GM12878 (cell line): ENCODE results near the gene CMTM4.

ENCODE experiments used
- CHD1 ChIP-seq: IDR thresholded peaks from 2 replicates; pipeline ENCODE4 v1.6.1; 2012; ENCODE audit warnings: low read depth, low read length, improper control_type of control experiment
- CTCF ChIP-seq, 3 experiments: IDR thresholded peaks in 2 of 3; conservative IDR thresholded peaks in 1 of 3; 2 replicates each; pipeline ENCODE4 v1.5.1; 2011; ENCODE audit warnings: low read depth in 3 of 3, low read length in 3 of 3, mild to moderate bottlenecking in 3 of 3, control low read depth in 2 of 3, moderate library complexity in 2 of 3, inconsistent platforms in 1 of 3, mixed read lengths in 1 of 3; ENCODE audit not compliant: control insufficient read depth in 2 of 3, insufficient read depth in 1 of 3; ENCODE audit errors: extremely low read depth in 1 of 3
- EZH2 ChIP-seq: IDR thresholded peaks from 2 replicates; pipeline ENCODE4 v1.6.1; 2012; ENCODE audit warnings: low read depth, mild to moderate bottlenecking, control low read depth, inconsistent platforms, low read length, borderline replicate concordance; ENCODE audit not compliant: control insufficient read depth
- FOS ChIP-seq: IDR thresholded peaks from 3 replicates; pipeline ENCODE4 v1.6.1; 2011; ENCODE audit warnings: borderline replicate concordance; ENCODE audit not compliant: insufficient read length; ENCODE audit errors: extremely low read depth
- HCFC1 ChIP-seq: fragments of 150-350 bp; IDR thresholded peaks from 2 replicates; pipeline ENCODE4 v1.6.1; 2014; ENCODE audit warnings: low read length
- IRF5 ChIP-seq: fragments of 450-650 bp; IDR thresholded peaks from 2 replicates; pipeline ENCODE4 v1.6.1; 2017; ENCODE audit warnings: borderline replicate concordance
- MAX ChIP-seq: IDR thresholded peaks from 2 replicates; pipeline ENCODE4 v1.6.1; 2012; ENCODE audit warnings: low read depth, low read length, improper control_type of control experiment
- NR2C2 ChIP-seq: IDR thresholded peaks from 2 replicates; pipeline ENCODE4 v1.6.1; 2011; ENCODE audit warnings: borderline replicate concordance, low read depth; ENCODE audit not compliant: control insufficient read depth, insufficient read length
- POLR2A ChIP-seq: IDR thresholded peaks from 2 replicates; pipeline ENCODE4 v1.6.1; 2011; ENCODE audit warnings: low read depth, mild to moderate bottlenecking, low read length
- REST ChIP-seq: IDR thresholded peaks from 2 replicates; pipeline ENCODE4 v1.6.1; 2012; ENCODE audit warnings: mild to moderate bottlenecking, low read depth, low read length
- TCF7 ChIP-seq: IDR thresholded peaks from 2 replicates; pipeline ENCODE4 v1.6.1; 2014; ENCODE audit warnings: antibody characterized with exemption, borderline replicate concordance

GRCh38 chr16:66667944-66668343 lies 28.6 kb downstream of the CMTM4 start:
- TF ChIP-seq CTCF (IDR thresholded peaks at IDR 0.05 in 2 of 3, conservative IDR thresholded peaks at IDR 0.05 in 1 of 3; ENCODE audit: control insufficient read depth in 2 of 3, extremely low read depth in 1 of 3, insufficient read depth in 1 of 3, low read depth in 3 of 3, low read length in 3 of 3) (no peak), REST (no peak), HCFC1 (no peak), CHD1 (no peak), POLR2A (no peak), MAX (no peak), EZH2 (no peak), NR2C2 (no peak), IRF5 (no peak), FOS (no peak), TCF7 (no peak)
